Subcutaneous adipose tissue (tissue), 4 donors: ENCODE measurements around the gene SHBG. TPM values are rescaled to one million over a fixed set of nuclear protein-coding genes. Genes with fewer than 3 reads are reported as not detected.

ENCODE experiments used
- CTCF ChIP-seq: fragments of 450-650 bp; IDR thresholded peaks from one replicate; pipeline ENCODE4 v1.5.1; 2016; ENCODE audit warnings: low read depth, mild to moderate bottlenecking, control low read depth, antibody characterized with exemption, moderate library complexity
- total RNA-seq, 4 donors: library from RNA; depleted of rRNA; stranded (reverse); fragments of >200 nt; gene quantifications; one replicate each; pipeline ENCODE4 v1.1.0, GENCODE V29; 2016

Gene SHBG
- total RNA-seq, 4 donors from 2014 or later: 0.44 to 2.1 (median 1.1) TPM

GRCh38 chr17:7644775-7645174 lies 14.8 kb downstream of the SHBG start:
- no peak for TF ChIP-seq CTCF

GRCh38 chr17:7646457-7646856 lies 16.5 kb downstream of the SHBG start:
- no peak for TF ChIP-seq CTCF

GRCh38 chr17:7647018-7647417 lies 17.1 kb downstream of the SHBG start:
- TF ChIP-seq CTCF: no peak

- TF ChIP-seq CTCF: no peak
Observed at GRCh38 chr17:7650509-7651096, 20.7 kb downstream of the SHBG start, which contains the start of gene ATP1B2. TSS of gene ATP1B2 (plus strand) at chr17:7650926. CDS start at chr17:7651519, 593 bp downstream.

- no peak for TF ChIP-seq CTCF
Observed at GRCh38 chr17:7651097-7651664, 21.2 kb downstream of the SHBG start.

GRCh38 chr17:7651665-7652387 lies 21.9 kb downstream of the SHBG start:
- TF ChIP-seq CTCF: no peak
